Activated CD4-positive, alpha-beta T cell treated with anti-CD3 and anti-CD28 coated beads, Interleukin-2, amount 50 U/mL, for 1 hour (primary cell): Measurements from ENCODE around the gene GJD3.
A peak's percentile ranks its signal among the peaks of the same experiment; 100 is the strongest.

ENCODE experiments used
- DNase-seq: peaks from one replicate; pipeline ENCODE4 v3.0.0-alpha.2; 2020

The GJD3 gene

DNA sequence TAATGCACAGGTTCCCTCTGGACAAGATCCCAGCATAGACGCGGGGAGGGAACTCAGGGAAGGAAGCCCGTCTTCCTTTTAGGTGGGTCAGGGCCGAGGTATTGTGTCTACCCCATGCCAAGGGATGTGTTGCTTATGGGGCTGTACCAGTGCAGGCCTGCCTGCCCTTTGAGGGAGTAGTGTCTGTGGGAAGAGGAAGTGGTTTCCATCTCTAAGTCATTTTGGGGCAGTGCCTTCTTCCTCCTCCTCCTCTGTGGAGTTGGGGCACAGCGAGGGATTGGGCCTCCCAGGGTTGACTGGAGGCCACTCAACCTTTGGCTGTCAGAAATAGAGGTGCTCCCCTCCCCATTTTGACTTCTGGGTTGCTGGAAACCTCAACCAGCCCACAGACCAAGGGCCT lies 26.5 kb downstream of the GJD3 start:
- no peak for DNase-seq

DNA sequence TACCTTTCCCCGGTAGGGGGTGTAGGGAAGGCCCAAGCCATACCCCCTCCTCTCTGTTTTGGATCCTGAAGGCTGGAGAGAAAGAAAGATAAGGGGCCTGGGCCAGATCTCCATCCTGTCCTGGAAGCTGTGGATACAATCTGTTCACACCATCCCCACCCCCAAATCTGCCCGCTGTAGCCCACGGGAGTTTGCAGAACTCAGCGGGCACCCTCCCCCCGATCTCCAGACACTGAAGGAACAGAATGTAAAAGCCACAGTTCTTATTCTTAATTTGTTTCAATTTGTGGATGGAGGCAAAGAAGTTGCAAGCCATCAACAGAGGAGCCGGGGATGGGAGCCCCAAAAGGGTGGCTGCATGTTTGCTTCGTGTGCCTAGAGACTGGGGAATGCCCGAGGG lies 27.2 kb downstream of the GJD3 start:
- DNase-seq, result no peak

DNA sequence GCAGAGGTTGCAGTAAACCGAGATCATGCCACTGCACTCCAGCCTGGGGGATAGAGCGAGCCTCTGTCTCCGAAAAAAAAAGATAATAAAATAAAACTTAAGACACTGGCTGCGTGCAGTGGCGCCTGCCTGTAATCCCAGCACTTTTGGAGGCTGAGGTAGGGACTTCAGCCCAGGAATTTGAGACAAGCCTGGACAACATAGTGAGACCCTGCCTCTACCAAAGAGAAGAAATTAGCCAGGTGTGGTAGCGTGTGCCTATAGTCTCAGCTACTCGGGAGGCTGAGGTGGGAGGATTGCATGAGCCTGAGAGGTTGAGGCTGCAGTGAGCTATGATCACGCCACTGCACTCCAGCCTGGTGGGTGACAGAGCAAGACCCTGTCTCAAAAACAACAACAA lies 28.9 kb downstream of the GJD3 start:
- no peak for DNase-seq

DNA sequence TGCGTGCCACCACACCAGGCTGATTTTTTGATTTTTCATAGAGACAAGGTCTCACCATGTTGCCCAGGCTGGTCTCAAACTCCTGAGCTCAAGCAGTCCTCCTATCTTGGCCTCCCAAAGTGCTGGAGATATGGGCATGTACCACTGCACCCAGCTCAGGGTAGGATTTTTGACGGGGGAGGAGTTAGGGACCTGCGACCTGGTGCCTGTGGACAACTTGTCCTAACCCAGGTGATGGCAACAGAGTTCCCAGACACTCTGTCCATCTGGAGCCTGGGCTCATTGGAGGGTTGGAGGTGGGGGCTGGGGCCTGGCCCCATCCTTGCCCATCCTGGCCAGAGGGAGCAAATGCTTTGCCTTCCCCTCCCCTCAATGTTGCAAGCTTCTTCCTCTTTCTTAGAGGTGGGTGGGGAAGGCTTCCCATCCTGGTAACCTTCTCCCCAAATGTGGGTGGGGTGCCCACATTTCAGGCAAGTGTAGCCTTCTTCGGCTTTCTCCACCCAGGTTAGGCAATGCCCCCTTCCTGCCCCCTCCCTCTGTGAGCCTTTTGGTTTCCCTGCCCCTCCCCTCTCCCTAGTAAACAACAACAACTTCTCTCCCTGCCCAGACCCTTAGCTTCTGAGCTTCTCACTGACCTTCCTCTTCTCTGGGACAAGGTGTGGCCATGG lies 30.6 kb downstream of the GJD3 start:
- no peak for DNase-seq

DNA sequence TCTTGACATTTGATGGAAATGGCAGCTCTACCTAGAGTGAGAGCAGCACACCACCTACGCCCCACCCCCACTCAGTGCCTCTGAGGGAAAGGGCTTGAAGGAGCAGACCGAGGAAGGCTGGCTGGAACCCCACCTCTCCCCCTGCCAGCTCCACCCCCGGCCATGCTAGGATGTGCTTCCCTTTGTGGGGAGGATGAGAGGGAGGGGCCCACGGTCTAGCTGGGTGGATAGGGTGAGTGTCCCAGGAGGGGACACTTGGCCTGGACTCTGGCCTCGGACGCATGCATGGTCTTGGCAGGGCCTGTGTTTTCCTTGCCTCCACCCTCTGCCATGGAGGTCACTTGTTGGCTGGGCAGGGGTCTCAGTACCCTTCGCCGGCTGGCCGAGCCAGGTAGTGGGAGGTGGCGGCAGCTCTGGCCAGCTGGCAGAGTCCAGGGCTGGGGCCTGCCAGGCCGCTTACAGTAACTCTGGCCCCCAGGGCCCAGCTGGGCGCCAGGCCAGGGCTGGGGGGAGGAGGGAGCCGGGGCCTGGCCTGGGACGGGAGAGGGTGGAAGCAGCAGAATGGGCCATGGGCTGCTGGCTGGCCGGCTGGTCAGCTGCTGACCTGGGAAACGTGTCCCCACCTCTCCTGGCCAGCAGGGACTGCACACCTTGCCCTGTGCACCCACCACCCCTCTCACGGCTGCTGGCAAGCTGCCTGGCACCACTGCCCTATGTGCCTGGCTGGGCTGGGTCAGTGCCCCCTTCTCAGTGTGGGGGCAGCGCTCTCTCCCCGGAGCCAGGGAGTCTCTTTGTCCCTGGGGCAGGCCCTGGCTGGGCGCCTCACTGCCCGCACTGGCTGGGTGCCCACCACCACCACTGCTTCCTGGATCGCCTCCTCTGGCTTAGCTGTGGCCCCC lies 32.5 kb downstream of the GJD3 start:
- DNase-seq, result no peak

DNA sequence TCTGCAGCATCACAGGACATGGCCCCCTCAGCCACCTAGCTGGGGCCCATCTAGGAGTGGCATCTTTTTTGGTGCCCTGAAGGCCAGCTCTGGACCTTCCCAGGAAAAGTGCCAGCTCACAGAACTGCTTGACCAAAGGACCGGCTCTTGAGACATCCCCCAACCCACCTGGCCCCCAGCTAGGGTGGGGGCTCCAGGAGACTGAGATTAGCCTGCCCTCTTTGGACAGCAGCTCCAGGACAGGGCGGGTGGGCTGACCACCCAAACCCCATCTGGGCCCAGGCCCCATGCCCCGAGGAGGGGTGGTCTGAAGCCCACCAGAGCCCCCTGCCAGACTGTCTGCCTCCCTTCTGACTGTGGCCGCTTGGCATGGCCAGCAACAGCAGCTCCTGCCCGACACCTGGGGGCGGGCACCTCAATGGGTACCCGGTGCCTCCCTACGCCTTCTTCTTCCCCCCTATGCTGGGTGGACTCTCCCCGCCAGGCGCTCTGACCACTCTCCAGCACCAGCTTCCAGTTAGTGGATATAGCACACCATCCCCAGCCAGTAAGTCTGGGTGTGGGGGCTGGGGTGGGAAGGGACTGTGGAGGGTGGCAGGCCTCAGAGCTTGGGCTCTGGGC lies 33.6 kb downstream of the GJD3 start:
- no peak for DNase-seq

DNA sequence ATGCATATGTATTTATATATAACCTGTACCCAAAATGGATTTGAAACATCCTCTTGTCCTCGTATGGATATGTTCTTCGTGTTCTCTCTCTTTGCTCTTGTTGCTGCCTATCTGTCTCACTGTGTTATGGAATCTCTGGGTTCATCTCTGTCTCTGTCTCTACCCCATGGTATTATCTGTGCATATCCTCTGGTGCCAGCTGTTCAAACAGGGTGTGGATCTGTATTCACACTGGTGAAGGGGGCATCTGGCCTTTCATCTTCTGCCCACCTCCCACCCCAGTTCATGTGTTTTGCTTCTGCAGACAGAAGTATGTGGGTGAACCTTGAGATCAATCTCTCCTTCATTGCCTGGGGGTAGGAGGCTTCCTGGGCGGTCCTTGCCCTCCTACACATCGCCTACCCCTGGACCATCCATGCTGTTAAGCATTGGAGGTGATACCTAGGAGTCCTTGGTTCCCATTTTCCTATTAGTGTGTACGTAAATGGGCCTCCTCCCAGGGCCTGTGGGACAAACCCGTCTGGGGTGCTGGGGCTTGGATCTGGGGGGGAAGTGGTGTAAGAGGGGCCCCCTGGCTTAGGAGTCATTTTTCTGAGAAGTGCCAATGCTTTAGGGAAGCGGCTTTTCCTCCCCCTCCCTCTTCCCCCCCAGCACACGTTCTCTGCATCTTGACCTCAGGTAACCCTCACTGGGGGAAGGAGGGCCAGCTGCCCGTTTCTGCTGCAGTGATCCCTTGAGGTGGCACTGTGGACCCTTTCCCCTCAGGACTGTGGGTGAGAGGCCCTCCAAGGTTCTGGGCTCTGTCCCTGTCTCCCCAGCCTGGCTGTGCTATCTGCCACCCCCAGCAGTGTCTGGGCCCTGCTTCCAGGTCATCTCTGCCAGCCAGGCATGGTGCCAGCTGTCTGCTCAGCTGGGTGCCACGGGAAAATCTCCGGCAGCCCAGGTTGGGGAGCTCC lies 34.4 kb downstream of the GJD3 start:
- DNase-seq, result no peak

DNA sequence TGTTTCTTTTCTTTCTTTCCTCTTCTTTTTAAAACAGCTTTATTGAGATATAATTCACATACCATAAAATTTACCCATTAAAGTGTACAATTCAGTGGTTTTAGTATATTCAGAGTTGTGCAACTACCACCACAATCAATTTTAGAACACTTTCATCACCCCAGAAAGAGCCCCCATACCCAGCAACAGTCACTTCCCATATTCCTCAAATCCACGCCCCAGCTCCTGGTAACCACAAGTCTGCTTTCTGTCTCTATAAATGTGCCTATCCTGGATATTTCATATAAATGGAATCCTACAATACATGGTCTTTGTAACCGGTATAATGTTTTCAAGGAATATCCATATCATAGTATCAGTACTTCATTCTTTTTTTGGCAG lies 36.2 kb downstream of the GJD3 start:
- no peak for DNase-seq

DNA sequence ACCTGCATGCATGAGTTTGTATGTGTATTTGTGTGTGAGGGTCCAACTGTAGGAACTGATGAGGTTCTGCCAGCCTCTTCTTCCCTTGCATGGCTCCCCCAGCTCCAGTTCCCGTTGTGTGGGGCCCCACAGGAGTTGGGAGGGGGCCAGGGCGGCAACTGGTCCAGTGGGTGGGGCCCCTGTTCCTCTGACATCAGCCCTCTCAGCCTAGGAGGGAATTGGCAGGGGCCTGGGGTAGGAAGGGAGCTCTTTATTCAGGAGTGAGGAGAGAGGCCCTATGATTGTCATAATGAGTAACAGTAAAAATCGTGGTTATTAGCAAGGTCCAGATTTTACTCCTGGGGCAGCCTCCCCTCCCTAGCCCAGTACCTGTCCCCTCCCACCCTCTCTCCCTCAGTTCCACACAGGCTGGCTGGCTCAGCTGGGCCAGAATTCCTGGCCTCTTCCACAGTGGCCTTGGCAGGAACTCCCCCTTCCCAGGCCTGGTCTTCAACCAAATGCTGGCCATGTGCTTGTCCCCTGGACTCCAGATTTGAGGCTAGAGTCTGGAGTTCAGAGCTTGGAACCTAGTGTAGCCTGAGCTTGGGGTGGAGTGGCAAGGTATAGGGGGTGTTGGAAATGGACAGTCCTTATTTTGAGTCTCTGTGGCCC lies 36.7 kb downstream of the GJD3 start:
- no peak for DNase-seq

DNA sequence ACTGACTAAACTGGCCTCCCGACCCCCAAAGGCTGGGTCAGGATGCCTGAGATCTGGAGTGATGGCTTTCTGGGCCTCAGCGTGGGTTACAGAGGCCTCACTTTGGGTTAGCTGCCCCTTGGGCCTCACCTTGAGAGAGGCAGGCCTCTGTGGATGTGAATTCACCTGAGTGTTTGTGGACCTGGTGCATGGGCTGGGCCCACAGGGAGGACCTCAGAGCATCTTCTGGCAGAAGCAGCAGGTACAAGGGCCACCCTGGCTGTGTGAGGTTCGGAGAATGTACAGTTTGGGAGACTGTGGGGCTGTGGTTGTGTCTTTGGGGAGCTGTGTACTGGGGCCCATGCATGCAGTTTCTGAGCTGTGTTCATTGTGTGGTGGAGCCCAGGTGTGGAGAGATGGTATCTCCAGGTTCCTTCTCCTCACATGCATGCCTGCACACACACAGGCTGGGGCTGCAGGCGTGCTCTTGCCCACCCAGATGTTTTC lies 37.2 kb downstream of the GJD3 start:
- no peak for DNase-seq

DNA sequence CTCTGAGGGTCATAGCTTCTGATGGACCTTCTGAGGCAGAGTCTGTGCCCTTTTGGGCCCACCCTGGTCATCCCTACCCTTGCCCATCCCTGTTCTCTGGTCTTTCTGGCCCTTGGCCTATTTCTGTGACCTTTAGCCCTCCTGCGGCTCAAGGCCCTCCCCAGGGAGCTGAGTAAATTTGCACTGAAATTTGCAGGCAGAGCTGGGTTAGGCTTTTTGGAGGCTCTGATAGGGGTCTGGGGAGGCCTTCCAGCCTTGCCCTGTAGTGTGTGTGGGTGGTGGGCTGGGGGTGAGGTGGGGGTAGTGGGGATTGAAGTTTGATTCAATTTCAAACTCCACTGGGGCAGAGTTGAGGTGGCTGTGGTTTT lies 37.7 kb downstream of the GJD3 start:
- DNase-seq, result no peak

DNA sequence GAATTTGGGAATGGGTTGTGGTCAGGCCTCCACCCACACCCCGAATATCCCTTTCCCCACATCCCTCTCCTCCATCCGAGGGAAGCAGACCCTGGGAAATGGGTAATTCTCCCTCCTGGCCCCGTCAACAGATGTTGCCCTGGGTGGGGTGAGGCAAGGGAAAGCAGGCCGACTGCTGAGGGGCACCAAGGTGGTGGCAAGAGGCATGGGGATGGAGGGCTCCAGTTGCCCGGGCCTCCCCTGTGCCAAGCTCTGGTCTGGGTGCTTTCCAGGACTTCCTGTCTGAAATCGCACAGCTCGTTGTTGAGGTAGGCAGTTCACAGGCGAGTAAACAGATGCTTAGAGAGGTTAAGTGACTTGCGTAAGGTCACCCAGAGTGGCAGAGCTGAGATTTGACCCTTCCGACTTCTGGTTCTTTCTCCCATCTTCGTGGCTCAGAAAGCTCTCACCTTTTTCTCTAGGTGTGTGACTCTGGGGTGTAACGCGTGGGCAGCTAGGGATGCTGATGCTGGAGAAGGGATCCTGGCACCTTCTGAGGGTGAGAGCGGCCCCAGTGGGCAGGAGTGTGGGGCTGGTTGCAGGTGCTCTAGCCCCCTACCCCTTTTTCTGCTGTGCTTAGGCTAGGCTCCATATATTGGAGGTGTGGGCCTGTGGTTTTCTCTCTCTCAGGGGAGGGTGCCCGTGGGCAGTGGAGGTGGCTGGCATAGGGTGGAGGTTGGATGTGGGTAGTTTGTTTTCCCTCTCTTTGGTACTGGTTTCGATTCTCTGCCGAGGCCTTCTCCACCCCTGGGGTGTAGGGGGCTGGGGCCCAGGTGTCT lies 38.3 kb downstream of the GJD3 start:
- peak; percentile 56 for DNase-seq

DNA sequence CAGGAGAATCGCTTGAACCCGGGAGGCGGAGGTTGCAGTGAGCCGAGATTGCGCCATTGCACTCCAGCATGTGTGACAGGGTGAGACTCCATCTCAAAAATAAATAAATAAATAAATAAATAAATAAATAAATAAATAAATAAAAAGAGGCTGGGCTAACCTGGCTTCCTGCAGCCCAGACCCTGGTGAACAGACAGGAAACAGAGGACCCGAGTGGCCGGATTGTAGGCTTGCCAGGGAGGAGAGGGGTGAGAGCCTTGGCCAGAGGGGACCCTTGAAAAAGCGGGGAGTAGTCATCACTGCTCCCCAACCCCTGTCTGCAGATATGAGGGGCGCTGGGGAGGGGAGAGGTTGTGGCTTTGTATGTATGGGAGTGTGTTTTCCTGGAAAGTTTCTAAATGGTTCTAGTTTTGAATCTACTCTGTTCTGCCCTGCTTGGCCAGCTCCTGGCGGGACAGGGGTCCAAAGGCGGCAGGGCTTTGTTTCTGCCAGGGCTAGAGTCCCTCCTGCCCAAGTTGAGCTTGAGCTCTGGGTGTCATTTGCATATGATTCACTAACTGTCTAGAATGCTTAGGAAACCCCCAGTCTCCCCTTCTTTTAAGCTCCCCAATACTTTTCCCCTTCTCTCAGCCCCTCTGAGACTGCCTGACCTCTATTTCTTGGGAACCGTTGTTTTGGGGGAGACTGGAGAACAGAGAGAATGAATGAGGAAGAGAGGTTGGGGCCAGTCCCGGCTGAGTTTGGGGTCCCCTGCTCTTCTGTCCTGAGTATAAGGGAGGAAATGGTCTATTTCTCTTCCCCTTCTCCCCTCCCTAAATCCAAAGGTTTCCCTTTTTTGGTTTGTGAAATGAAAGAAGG lies 39.2 kb downstream of the GJD3 start:
- no peak for DNase-seq

DNA sequence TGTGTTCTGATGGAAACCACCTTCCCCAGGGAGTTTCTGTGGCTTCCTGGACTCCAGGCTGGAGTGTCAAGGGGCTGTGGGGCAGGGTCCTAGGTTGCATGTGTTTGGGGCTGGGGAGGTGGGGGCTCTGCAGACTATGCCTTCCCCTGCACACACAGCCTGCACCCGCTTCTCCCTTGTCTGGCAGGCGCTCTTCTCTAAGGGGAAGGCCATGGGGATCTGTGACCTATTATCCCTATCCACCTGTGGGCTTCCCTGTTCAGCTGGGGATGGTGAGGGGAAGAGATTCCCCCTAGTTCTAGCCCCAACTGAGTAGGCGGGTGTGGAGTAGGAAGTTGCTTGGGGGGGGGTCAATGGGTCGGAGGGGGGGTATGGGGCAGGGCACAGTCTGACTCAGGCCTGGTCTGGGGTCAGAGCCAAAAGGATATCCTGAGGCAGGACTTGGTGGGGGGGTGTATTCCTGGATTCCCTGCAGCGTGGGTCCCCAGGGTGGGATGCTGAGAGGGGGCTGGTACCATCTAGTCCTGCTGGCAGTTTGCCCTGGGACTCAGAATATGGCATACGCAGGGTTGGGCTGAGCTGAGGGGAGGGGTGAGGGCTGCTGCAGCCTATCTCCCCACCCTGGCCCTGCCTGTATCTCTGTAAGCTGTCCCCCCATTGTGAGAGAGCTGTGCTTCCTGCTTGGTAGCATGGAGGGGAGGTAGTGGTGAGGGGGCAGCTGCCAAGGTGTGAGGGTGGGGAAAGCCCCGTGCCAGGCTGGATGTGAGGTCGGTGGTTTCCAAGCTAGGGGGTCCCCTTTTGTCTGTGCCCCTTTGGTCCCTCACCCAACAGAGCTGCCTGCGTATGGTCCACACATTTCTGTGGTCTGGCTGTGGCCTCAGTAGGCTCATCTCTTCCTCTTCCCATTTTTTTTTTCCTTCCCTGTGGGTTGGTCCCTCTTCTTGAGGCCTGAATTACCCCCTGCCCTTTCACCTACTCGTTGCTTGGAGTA lies 40.9 kb downstream of the GJD3 start:
- peak; percentile 70 for DNase-seq

DNA sequence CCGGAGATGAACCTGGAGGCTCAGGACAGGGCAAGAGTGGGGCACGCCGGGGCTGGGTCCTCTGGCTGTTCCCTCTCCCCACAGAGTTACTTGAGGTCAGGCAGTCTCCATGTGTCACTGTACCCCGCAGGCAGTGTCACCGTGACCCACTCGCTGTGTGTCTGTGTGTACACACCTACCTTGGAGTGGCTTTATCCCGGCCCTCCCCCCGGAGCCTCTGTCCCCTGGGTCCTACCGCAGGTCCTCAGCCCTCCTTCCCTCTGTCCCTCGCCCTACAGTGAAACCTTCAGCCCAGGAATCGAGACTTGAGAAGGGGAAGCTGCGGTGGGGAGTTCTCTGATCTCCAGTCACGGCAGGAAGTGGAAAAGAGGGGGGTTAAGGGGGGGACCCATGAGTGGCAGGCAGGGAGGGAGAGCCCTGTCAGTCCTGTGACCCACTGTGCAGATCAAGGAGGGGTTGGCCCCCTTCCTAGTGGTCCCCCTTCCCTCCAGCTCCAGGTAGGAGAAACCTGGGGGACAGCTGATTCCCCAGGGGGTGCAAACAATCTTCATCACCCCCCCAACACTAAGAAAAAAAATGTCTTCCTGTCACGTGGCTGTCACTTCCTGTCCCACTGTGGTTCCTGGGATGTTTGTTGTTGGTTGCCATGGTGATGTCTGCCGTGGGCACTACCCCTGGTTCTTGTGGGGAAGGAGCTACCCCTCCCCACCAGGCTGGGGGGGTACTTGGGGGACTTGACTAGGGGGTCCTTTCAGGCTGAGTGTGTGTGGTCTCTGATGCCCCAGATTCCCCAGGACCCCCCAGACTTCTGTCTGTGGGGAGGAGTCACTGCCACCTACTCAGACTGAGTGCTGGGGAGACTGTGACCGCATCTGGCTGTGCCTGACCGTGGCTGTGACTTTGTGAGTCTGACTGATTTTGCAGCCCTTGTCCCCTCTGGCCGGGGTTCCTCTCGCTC lies 41.9 kb downstream of the GJD3 start:
- peak; percentile 86 for DNase-seq

DNA sequence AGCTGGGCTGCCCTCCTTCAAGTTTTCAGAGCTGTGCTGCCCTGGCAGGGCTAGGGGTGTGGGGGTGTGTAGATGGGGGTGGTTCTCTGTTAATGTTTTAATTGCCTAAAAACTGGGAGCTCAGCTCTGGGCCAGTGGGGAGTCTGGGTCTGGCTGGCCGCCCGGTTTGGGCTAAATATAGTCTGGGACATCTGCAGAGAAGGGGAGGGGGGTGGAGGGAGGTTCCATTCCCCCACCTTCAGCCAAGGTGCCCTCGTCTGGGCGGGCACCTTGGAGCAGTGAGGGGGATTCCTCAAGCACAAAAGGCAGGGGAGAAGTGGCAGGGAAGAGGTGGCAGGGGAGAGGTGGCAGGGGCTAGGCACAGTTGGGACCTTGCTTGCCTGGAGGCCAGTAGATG lies 42.6 kb downstream of the GJD3 start:
- DNase-seq, result no peak

DNA sequence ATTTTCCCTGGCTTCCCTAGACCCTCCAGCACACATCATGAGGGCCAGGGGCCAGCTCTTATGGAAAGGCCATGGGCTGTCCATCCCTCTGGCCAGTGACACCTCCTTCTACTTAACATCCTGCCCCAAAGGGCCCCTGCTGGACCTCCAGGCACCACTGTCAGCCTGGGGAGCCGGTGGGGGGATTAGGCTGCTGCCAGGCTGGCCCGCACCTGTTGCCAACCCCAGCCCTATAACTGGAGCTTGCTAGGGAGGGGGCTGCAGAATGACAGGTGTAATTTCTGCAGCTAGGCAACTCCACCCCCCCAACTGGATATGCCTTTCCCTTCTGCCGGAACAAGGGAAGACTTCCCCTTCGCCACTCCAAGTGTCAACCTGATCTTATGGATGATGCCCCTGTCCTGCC lies 43.0 kb downstream of the GJD3 start:
- DNase-seq, result no peak
